AG04450 (cell line): ENCODE data around the gene SCGB2B2. TPM values are rescaled to one million over a fixed set of nuclear protein-coding genes. Genes with fewer than 3 reads are reported as not detected.

Source experiments
- CTCF ChIA-PET: fragments of 300-600, 350-600 bp; formaldehyde crosslinking; extraction: SDS; loops from one replicate; lab custom pipeline; 2022; ENCODE audit warnings: antibody characterized with exemption, inconsistent platforms; lab: Charles Lee
- POLR2A ChIA-PET: fragments of 350-600 bp; formaldehyde crosslinking; extraction: SDS; loops from one replicate; lab custom pipeline; 2021; ENCODE audit warnings: antibody characterized with exemption, inconsistent platforms; lab: Yijun Ruan, JAX
- DNase-seq: peaks from one replicate; pipeline ENCODE4 v3.0.0-alpha.2; 2011; ENCODE audit warnings: low read depth, low spot score
- H3K27ac ChIP-seq: one replicate; pipeline ENCODE4 v1.5.1; 2012; ENCODE audit warnings: low read depth, low read length, control low read depth
- H3K27me3 ChIP-seq: one replicate; pipeline ENCODE4 v1.6.0; 2012; ENCODE audit warnings: low read length; ENCODE audit not compliant: control insufficient read depth, insufficient read depth
- H3K4me3 ChIP-seq: 2 replicates; pipeline ENCODE4 v1.5.1; 2011; ENCODE audit warnings: mild to moderate bottlenecking, low read depth, low read length, control low read depth
- H3K9me3 ChIP-seq: 2 replicates; pipeline ENCODE4 v1.5.1; 2012; ENCODE audit warnings: low read length; ENCODE audit not compliant: control insufficient read depth, insufficient read depth
- CTCF ChIP-seq: IDR thresholded peaks from 2 replicates; pipeline ENCODE4 v1.5.1; 2011; ENCODE audit warnings: low read depth, low read length, control low read depth, inconsistent platforms
- polyA plus RNA-seq: library from polyadenylated mRNA; depleted of rRNA; stranded (reverse); fragments of >200 nt; gene quantifications from 2 replicates; pipeline ENCODE4 v1.2.3, GENCODE V29; 2011

The SCGB2B2 gene
- polyA plus RNA-seq, 1 experiment = 0.21 TPM

GRCh38 chr19:34712395-34713261 lies 35.7 kb upstream of the SCGB2B2 start:
- TF ChIP-seq CTCF = peak; percentile 67
- POLR2A ChIA-PET = interaction anchor here (0.6 kb wide), 1 partner anchor 845 kb away, joined by 3 read pairs; no protein-coding TSS in a partner anchor
- CTCF ChIA-PET = interaction anchor here (0.5 to 5.8 kb wide), 21 partner anchors 18 to 353 kb away, joined by 3 to 85 read pairs (median 4); partner anchors contain the start of genes ZNF302 and ZNF599
- Histone ChIP-seq H3K9me3 (peaks cover 6% of the 10 kb centered on the region; the same call in 1 of the 2 replicates), H3K27me3 (no peaks in the 10 kb centered on the region), H3K27ac (no peak overlapping the region), H3K4me3 (no peak overlapping the region)
- peak; percentile 66 for DNase-seq

- ChIA-PET CTCF (interaction anchor here (0.6 to 5.8 kb wide), 12 partner anchors 30 to 212 kb away, joined by 3 to 85 read pairs (median 4); partner anchors contain the start of genes ZNF302 and ZNF599), POLR2A (no interaction called here)
- no peak for DNase-seq
- Histone ChIP-seq H3K4me3 (no peak overlapping the region), H3K27ac (no peak overlapping the region), H3K27me3 (no peaks in the 10 kb centered on the region), H3K9me3 (peaks cover 6% of the 10 kb centered on the region; the same call in 1 of the 2 replicates)
- TF ChIP-seq CTCF = no peak
Observed at GRCh38 chr19:34711890-34712289, 34.9 kb upstream of the SCGB2B2 start.

GRCh38 chr19:34707661-34708060 lies 30.7 kb upstream of the SCGB2B2 start:
- Histone ChIP-seq H3K27ac (no peak overlapping the region), H3K4me3 (no peak overlapping the region), H3K27me3 (no peaks in the 10 kb centered on the region), H3K9me3 (peaks cover 4% of the 10 kb centered on the region; the same call in 1 of the 2 replicates)
- DNase-seq = no peak
- POLR2A ChIA-PET = no interaction called here
- CTCF ChIA-PET = no interaction called here
- no peak for TF ChIP-seq CTCF

DNA sequence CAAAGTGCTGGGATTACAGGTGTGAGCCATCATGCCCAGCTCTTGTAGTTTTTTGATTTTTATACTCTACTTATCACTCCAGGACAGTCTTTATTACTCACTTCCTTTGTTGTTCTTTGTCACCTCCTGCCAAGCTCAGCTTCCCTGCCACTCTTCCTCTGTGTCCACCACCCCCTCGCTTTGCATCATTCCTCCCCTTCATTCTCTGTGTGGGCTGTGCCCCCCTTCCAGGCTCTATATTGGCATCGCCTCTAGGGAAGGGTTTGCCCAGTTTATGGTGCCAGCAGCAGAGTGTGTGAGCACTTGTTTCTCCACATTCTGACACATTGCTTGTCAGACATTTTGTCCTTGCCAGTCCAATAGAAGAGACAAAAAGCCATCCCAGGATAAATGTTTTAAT lies 15.6 kb upstream of the SCGB2B2 start:
- Histone ChIP-seq H3K9me3 (peaks cover under 1% of the 10 kb centered on the region; the same call in 1 of the 2 replicates), H3K4me3 (no peak overlapping the region), H3K27me3 (no peaks in the 10 kb centered on the region), H3K27ac (no peak overlapping the region)
- ChIA-PET POLR2A (no interaction called here), CTCF (no interaction called here)
- TF ChIP-seq CTCF = no peak
- no peak for DNase-seq

GRCh38 chr19:34690372-34690771 lies 13.4 kb upstream of the SCGB2B2 start:
- TF ChIP-seq CTCF = no peak
- no peak overlapping the region for H3K27ac ChIP-seq
- no peak for DNase-seq
- no peaks in the 10 kb centered on the region for H3K27me3 ChIP-seq
- CTCF ChIA-PET = no interaction called here
- H3K4me3 ChIP-seq = no peak overlapping the region
- H3K9me3 ChIP-seq = peaks cover 4% of the 10 kb centered on the region; the same call in 1 of the 2 replicates
- POLR2A ChIA-PET = no interaction called here
